Measurements from ENCODE around the gene RHNO1.

The RHNO1 gene

DNA sequence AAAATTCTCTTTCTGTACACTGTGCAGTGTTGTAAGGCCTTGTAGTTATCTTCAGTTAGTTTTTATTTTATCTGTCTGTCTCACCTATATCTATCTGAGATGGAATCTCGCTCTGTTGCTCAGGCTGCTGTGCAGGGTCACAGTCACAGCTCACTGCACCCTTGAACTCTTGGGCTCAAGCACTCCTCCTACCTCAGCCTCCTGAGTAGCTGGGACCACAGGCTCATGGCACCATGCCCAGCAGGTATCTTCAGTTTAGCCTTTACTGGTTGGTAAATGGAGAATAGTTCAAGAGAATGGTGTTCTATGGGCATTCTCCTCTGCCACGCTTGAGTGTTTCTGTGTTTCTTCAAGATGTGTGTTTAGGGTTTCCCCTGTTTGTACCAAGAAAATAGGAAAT is 27.2 kb downstream of the RHNO1 start:
- DNase-seq = no peak

DNA sequence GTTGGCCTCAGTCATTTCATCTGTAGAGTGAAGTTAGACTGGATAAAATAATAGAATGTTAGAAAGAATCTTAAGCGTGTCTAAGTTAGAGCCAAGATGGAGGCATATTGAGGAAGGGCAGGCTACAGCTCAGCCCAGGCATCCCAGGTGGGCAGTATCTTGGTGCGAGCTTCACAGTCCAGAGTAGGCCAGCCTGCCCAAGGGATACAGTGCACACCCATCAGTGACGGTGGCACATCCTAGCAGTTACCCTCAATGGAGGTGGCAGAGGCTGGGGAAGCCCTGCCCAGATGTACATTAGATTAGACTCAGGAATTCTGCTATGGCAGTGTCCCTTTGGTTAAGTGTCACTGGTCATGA is 35.2 kb downstream of the RHNO1 start:
- DNase-seq = no peak

DNA sequence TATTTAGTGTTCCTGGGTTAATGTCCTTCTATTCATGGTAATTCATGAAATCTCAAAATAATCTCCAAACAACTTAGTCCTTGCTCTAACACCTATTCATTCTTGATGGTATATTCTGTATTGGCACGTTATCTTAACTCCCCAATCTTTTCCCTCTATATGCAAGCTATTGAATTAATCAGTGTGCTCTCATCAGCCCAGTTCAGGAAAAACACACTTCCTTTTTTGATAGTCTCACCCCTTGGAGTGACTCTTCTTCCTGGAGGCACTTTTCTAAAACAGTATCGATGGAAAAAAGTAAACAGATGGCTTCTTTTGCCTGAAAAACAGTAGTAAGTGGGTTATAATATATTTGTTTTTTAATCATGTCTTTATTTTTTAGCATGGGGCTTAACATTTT is 42.2 kb downstream of the RHNO1 start:
- no peak for DNase-seq

DNA sequence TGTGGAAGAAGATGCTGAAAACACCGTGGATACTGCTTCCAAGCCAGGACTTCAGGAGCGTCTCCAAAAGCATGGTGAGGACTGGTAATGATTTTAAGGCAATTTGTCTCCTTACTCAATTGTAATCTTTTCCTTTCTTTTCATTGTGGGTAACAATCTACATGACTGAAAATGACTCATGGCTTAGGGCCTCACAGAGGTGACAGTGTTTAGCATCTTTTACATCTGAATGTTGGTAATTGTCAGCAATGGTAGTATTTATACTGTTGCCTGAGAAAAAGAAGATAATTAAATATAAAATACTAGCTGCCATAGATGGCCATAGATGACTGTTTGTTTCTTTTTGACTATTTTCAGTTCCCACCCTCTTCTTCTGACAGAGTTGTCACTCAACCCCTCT is 45.3 kb downstream of the RHNO1 start:
- peak; percentile 23 for DNase-seq

DNA sequence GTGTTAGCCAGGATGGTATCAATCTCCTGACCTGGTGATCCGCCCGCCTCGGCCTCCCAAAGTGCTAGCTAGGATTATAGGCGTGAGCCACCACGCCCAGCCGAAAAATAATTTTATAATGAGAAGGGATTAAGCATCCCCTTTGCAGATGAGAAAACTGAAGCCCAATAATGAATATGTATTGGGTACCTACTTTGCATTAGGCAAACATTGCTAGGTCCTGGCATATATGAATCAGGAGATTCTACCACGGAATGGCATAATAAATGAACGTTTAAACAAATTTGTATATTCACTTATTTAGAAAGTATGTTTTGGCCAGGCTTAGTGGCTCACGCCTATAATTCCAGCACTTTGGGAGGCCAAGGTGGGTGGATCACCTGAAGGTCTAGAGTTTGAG is 46.0 kb downstream of the RHNO1 start:
- no peak for DNase-seq

DNA sequence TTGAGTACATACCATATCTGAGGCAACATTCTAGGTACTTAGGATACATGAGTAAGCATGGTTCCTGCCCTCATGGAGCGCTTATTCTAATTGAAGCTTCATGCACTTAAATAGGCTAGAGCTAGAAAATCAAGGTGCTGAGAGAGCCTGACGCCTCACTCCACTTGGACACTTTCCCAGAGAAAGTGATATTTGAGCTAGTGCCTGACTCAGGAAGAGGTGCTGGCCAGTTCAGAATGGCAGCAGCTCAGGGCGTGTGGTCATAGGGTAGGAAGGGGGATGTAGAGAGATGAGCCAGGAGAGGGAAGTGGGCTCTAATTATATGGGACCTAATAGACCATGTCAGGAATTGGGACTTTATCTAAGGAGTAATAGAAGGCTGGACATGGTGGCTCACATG is 47.0 kb downstream of the RHNO1 start:
- DNase-seq = peak; percentile 39

DNA sequence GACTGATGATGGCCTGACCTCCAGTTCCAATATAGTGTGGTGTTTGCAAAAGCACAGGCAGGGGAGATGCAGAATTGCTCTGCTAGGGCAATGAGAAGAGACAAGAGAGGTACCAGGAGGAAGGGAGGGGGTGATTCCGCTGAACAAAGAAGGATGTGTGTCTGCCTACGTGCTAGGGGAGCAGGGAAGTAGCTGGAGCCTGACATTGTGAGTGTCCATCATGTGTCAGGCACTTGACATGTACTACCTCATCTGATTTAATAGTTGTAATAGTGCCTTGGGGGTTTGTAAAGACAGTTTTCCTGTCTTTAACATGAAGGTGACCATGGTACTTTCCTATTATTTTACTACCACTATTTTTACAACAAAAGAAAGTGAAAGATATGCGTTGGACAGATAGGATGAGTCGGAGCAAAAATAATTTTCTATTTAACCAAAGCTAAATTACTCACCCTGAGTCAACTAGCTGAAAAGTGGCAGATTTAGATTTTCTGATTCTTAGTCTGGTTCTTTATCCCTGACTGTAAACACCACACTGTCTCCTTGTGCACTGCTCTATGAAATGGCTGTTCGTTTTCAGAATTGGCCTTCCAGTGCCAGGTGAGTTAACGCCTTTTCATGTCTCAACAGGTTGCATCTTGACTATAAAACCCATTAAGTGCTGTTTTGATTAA is 48.4 kb downstream of the RHNO1 start:
- DNase-seq = peak; percentile 13

DNA sequence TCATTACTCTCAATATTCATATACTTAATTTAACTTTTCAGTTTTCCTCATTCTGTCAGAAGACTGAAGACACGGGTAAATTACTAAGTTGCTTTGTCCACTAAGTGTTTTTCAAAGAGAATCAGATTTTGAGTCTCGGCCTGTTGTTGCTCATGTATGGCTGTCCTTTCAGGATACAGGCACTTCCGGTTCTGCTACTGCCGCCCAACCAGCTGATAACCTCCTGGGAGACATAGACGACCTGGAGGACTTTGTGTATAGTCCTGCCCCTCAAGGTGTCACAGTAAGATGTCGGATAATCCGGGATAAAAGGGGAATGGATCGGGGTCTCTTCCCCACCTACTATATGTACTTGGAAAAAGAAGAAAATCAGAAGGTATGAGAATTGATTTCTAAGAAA is 53.8 kb downstream of the RHNO1 start:
- DNase-seq = no peak

DNA sequence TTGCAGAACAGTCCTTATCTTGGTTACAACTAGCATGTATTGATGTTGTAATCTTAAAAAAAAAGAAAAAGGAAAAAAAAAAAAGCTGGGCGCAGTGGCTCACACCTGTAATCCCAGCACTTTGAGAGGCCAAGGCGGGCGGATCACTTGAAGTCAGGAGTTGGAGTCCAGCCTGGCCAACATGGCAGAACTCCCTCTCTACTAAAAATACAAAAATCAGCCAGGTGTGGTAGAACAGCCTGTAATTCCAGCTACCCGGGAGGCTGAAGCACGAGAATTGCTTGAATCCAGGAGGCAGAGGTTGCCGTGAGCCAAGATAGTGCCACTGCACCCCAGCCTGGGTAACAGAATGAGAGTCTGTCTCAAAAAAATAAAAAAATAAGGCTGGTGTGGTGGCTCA is 56.6 kb downstream of the RHNO1 start:
- no peak for DNase-seq

DNA sequence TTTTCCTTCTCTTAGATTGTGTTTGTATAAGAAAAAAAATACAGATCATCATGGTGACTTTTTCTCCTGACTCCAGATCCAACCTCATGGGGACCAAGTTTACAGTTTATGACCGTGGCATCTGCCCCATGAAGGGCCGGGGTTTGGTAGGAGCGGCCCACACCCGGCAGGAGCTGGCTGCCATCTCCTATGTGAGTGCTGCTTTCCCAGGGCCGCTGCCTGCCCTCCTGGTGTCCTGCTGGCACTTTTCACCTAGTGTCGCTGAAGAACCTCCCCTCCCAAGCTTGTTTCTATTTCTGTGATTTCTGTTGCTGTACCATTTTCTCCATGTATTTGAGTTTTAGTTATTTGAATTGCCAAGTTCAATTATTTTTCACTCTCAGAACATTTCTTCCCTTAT is 57.3 kb downstream of the RHNO1 start:
- no peak for DNase-seq

DNA sequence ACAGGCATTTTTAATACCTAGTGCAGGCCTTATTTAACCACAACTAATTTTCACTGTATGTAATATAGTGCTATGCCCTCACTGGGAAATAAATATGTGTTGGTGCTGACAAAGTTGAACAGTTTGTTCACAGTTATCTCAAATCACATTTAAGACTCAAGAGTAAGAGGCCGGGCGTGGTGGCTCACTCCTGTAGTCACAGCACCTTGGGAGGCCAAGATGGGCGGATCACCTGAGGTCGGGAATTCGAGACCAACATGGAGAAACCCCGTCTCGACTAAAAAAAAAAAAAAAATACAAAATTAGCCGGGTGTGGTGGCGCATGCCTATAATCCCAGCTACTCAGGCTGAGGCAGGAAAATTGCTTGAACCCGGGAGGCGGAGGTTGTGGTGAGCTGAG is 59.3 kb downstream of the RHNO1 start:
- DNase-seq = no peak

DNA sequence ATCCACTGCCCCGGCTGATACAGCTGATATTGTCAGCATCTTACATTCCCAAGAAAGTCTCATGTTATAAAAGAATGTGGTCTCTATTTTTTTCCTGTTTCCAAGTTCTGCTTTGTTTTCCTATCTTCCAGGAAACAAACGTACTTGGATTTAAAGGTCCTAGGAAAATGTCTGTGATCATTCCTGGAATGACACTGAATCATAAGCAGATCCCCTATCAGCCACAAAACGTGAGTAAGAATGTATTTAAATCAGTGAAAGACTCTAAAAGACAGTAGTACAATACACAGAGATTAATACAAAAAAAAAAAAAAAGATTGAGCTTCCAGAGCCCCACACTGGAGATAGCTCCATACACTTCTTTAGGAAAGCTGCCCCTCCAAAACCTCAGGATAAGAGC is 60.5 kb downstream of the RHNO1 start:
- no peak for DNase-seq
